Amniotic stem cell (primary cell): ENCODE data around the gene PRM3.

Experiments
- DNase-seq: peaks from one replicate; lab custom pipeline; 2025; lab: John Stamatoyannopoulos, UW

PRM3 gene

GRCh38 chr16:11224096-11224893 lies 49.1 kb downstream of the PRM3 start:
- DNase-seq, result no peak
